ENCODE measurements around the gene DTNB. TPM values are rescaled to one million over a fixed set of nuclear protein-coding genes. Genes with fewer than 3 reads are reported as not detected.

Gene DTNB
- polyA plus RNA-seq, 1 donor from 2014 or later, result 22.5 TPM

DNA sequence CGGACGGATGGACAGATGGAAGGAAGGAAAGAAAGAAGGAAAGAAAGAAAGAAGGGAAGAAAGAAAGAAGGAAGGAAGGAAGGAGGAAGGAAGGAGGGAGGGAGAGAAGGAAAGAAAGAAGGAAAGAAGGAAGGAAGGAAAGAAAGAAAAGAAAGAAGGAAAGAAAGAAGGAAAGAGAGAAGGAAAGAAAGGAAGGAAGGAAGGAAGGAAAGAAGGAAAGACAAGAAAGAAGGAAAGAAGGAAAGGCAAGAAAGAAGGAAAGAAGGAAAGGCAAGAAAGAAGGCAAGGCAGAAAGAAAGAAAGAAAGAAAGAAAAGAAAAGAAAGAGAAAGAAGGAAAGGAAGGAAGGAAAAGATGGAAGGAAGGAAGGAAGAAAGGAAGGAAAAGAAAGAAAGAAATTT lies 169.1 kb downstream of the DTNB start:
- Histone ChIP-seq H3K36me3 (ENCODE audit: insufficient read depth, low read length) (no peaks in the 10 kb centered on the region), H3K4me2 (ENCODE audit: low read length) (no peak overlapping the region), H3F3A (ENCODE audit: insufficient read depth, low read length, poor library complexity, severe bottlenecking) (no peaks in the 10 kb centered on the region), H3K4me3 (ENCODE audit: low read length) (no peak overlapping the region), H3K27me3 (ENCODE audit: insufficient read depth, low read depth, low read length) (no peaks in the 10 kb centered on the region), H2AFZ (ENCODE audit: low read depth, low read length) (no peak overlapping the region), H4K20me1 (ENCODE audit: insufficient read depth) (no peaks in the 10 kb centered on the region), H3K9me2 (ENCODE audit: insufficient read depth, low read length) (no peaks in the 10 kb centered on the region), H3K79me2 (replicated peaks; ENCODE audit: insufficient read depth, low read length) (no peaks in the 10 kb centered on the region), H3K27ac (ENCODE audit: low read length) (no peak overlapping the region), H3K9me3 (ENCODE audit: low read length) (no peaks in the 10 kb centered on the region), H3K9ac (ENCODE audit: low read length) (no peak overlapping the region)
- TF ChIP-seq RAD21 (conservative IDR thresholded peaks at IDR 0.05), result no peak

DNA sequence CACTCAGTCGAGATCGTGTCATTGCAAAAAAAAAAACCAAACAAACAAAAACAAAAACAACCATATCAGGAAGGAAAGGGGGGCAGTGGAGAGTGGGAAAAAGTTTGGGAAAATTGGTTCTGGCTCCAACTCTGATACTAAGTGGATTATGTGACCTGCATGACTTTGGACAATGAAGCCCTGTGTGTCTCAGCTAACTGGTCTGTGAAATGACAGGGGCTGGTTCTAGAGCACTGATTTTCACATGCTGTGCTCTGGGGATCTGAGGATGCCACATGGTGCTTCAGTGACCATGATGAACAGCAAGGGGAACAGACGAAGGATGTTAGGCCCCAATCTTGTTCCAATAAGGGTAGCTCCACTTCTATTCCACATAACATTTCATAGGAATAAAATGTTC lies 174.2 kb downstream of the DTNB start:
- no peaks in the 10 kb centered on the region for H3F3A ChIP-seq (ENCODE audit: insufficient read depth, low read length, poor library complexity, severe bottlenecking)
- H3K4me2 ChIP-seq (ENCODE audit: low read length), result no peak overlapping the region
- H3K9me2 ChIP-seq (ENCODE audit: insufficient read depth, low read length), result no peaks in the 10 kb centered on the region
- no peak overlapping the region for H3K27ac ChIP-seq (ENCODE audit: low read length)
- H3K27me3 ChIP-seq (ENCODE audit: insufficient read depth, low read depth, low read length), result no peaks in the 10 kb centered on the region
- H2AFZ ChIP-seq (ENCODE audit: low read depth, low read length), result no peak overlapping the region
- no peaks in the 10 kb centered on the region for H3K79me2 ChIP-seq (replicated peaks; ENCODE audit: insufficient read depth, low read length)
- TF ChIP-seq TAF1 (IDR thresholded peaks at IDR 0.05; ENCODE audit: low read depth) (no peak), POLR2AphosphoS5 (IDR thresholded peaks at IDR 0.05) (no peak), REST (IDR thresholded peaks at IDR 0.05; ENCODE audit: borderline replicate concordance) (no peak), MXI1 (conservative IDR thresholded peaks at IDR 0.05; ENCODE audit: poor library complexity, severe bottlenecking) (no peak), SMC3 (conservative IDR thresholded peaks at IDR 0.05; ENCODE audit: poor library complexity) (no peak), EZH2 (IDR thresholded peaks at IDR 0.05; ENCODE audit: borderline replicate concordance, insufficient read depth, low read length, poor library complexity, severe bottlenecking) (no peak), CTCF (IDR thresholded peaks at IDR 0.05; ENCODE audit: poor library complexity, severe bottlenecking) (no peak), RAD21 (conservative IDR thresholded peaks at IDR 0.05) (no peak), EP300 (conservative IDR thresholded peaks at IDR 0.05; ENCODE audit: poor library complexity, severe bottlenecking) (no peak)
- H3K9me3 ChIP-seq (ENCODE audit: low read length), result no peaks in the 10 kb centered on the region
- no peak overlapping the region for H3K4me3 ChIP-seq (ENCODE audit: low read length)
- H3K36me3 ChIP-seq (ENCODE audit: insufficient read depth, low read length), result no peaks in the 10 kb centered on the region
- H3K9ac ChIP-seq (ENCODE audit: low read length), result no peak overlapping the region
- no peaks in the 10 kb centered on the region for H4K20me1 ChIP-seq (ENCODE audit: insufficient read depth)

DNA sequence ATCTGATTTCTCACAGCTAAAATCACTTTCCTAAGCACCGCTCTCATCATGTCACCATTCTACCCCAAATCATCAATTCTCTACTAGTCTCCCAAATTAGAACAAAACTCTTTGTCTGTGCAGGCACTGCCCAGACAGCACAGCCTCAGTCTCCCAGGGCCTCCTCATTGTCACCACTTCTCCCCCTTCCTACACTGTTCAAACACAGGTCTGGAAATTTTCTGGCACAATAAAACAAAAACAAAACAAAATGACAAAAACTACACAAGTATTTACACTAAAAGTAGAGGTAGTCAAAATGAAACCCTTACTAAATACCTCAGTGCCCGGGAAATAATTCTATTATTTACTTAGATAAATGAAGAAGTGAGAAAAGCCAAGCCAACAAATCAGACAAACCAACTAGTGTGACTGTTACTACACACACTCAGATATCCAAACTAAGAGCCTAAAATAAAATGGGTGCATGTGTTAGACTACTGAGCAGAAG lies 175.4 kb downstream of the DTNB start:
- Histone ChIP-seq H3F3A (ENCODE audit: insufficient read depth, low read length, poor library complexity, severe bottlenecking) (no peaks in the 10 kb centered on the region), H3K4me3 (ENCODE audit: low read length) (no peak overlapping the region), H4K20me1 (ENCODE audit: insufficient read depth) (no peaks in the 10 kb centered on the region), H3K27ac (ENCODE audit: low read length) (no peak overlapping the region), H3K9me3 (ENCODE audit: low read length) (no peaks in the 10 kb centered on the region), H2AFZ (ENCODE audit: low read depth, low read length) (no peak overlapping the region), H3K36me3 (ENCODE audit: insufficient read depth, low read length) (no peaks in the 10 kb centered on the region), H3K4me2 (ENCODE audit: low read length) (no peak overlapping the region), H3K79me2 (replicated peaks; ENCODE audit: insufficient read depth, low read length) (no peaks in the 10 kb centered on the region), H3K27me3 (ENCODE audit: insufficient read depth, low read depth, low read length) (no peaks in the 10 kb centered on the region), H3K9me2 (ENCODE audit: insufficient read depth, low read length) (no peaks in the 10 kb centered on the region), H3K9ac (ENCODE audit: low read length) (no peak overlapping the region)
- no peak for TF ChIP-seq RAD21 (conservative IDR thresholded peaks at IDR 0.05)
- no peak for TF ChIP-seq TAF1 (IDR thresholded peaks at IDR 0.05; ENCODE audit: low read depth)
- no peak for TF ChIP-seq SMC3 (conservative IDR thresholded peaks at IDR 0.05; ENCODE audit: poor library complexity)
- no peak for TF ChIP-seq CTCF (IDR thresholded peaks at IDR 0.05; ENCODE audit: poor library complexity, severe bottlenecking)
- no peak for TF ChIP-seq REST (IDR thresholded peaks at IDR 0.05; ENCODE audit: borderline replicate concordance)
- no peak for TF ChIP-seq EZH2 (IDR thresholded peaks at IDR 0.05; ENCODE audit: borderline replicate concordance, insufficient read depth, low read length, poor library complexity, severe bottlenecking)
- TF ChIP-seq POLR2AphosphoS5 (IDR thresholded peaks at IDR 0.05), result no peak
- no peak for TF ChIP-seq MXI1 (conservative IDR thresholded peaks at IDR 0.05; ENCODE audit: poor library complexity, severe bottlenecking)
- no peak for TF ChIP-seq EP300 (conservative IDR thresholded peaks at IDR 0.05; ENCODE audit: poor library complexity, severe bottlenecking)
